Esophagus muscularis mucosa (tissue), 4 donors: ENCODE data around the gene FAM149A. TPM values are rescaled to one million over a fixed set of nuclear protein-coding genes. Genes with fewer than 3 reads are reported as not detected.
A peak's percentile ranks its signal among the peaks of the same experiment; 100 is the strongest.

Source experiments
- DNase-seq: peaks from one replicate; pipeline ENCODE4 v3.0.0-alpha.2; 2017; ENCODE audit errors: extremely low spot score
- H3K27ac ChIP-seq, 4 donors: fragments of 200-600 bp; sonication (generic); replicated peaks in 1 of 4; 1 replicate in 3 of 4; 2 replicates in 1 of 4; pipeline ENCODE4 v1.5.1; 2016 to 2019; ENCODE audit warnings: mild to moderate bottlenecking in 1 of 4
- H3K27me3 ChIP-seq, 4 donors: fragments of 200-600 bp; sonication (generic); one replicate each; pipeline versions ENCODE4 v1.5.1 to v1.6.0; 2016 to 2019
- H3K36me3 ChIP-seq, 4 donors: fragments of 200-600 bp; sonication (generic); one replicate each; pipeline ENCODE4 v1.5.1; 2016 to 2019
- H3K4me1 ChIP-seq, 4 donors: fragments of 200-600 bp; sonication (generic); one replicate each; pipeline ENCODE4 v1.5.1; 2016 to 2019
- H3K4me3 ChIP-seq, 4 donors: fragments of 200-600 bp; sonication (generic); 1 replicate in 2 of 4; 2 replicates in 2 of 4; pipeline ENCODE4 v1.5.1; 2016 to 2019; ENCODE audit warnings: mild to moderate bottlenecking in 4 of 4, moderate library complexity in 1 of 4
- H3K9me3 ChIP-seq, 4 donors: fragments of 200-600 bp; sonication (generic); 1 replicate in 3 of 4; 2 replicates in 1 of 4; pipeline ENCODE4 v1.5.1; 2016 to 2019
- EP300 ChIP-seq: sonication (generic); formaldehyde crosslinking; IDR thresholded peaks from one replicate; pipeline ENCODE4 v1.6.1; 2017; ENCODE audit warnings: antibody characterized with exemption
- POLR2A ChIP-seq: fragments of 450-650 bp; IDR thresholded peaks from one replicate; pipeline ENCODE4 v1.6.1; 2017; ENCODE audit warnings: antibody characterized with exemption, moderate library complexity, mild to moderate bottlenecking, low read depth
- POLR2AphosphoS5 ChIP-seq, 2 donors: sonication (generic); formaldehyde crosslinking; IDR thresholded peaks; one replicate each; pipeline ENCODE4 v1.6.1; 2017; ENCODE audit warnings: antibody characterized with exemption in 2 of 2
- WGBS: methylation state at CpG from one replicate; pipeline ENCODE4 v1.1.5; 2018; 5-methylcytosine and 5-hydroxymethylcytosine counted together
- intact Hi-C: fragments of 100-400 bp; cut with DNase I; formaldehyde crosslinking; loops from one replicate; pipeline ENCODE4 v1.15.1; 2023
- total RNA-seq, 4 donors: library from RNA; depleted of rRNA; stranded (reverse); fragments of >200 nt; gene quantifications; one replicate each; pipeline versions ENCODE4 v1.1.0 to v1.2.1, GENCODE V29; 2016
- TF ChIP-seq, protein P1 (sequence below), 3 experiments: fragments of 200-600 bp in 2 of 3; fragments of 450-650 bp in 1 of 3; sonication (generic) in 2 of 3; IDR thresholded peaks; one replicate each; pipeline ENCODE4 v1.5.1; 2017 to 2019; ENCODE audit warnings: antibody characterized with exemption in 3 of 3, mild to moderate bottlenecking in 2 of 3, moderate library complexity in 1 of 3

Gene FAM149A
- total RNA-seq, 4 donors from 2014 or later, result 19.5 to 38.8 (median 33.6) TPM

DNA sequence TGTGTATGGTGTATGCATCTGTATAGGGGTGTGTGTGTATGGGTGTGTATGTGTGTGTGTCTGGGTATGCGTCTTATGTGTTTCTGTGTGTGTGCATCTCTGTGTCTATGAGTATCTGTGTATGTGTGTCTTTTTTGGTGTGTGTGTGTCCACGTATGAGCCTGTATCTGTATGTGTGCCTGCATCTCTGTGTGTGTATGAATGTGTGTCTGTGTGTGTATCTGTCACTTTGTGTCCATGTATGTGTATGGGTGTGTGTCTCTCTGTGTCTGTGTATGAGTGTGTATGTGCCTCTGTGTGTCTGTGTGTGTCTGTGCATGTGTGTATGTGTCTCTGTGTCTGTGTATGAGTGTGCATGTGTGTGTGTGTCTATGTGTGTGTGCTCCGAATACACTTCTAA lies 24.3 kb downstream of the FAM149A start:
- H3K9me3 ChIP-seq, result no peaks in the 10 kb centered on the region
- 93% methylated on average over 3 of the region's 3 CpGs for WGBS
- no peaks in the 10 kb centered on the region for H3K27me3 ChIP-seq
- TF ChIP-seq POLR2A, result no peak
- TF ChIP-seq EP300, result no peak
- TF ChIP-seq, protein P1, sequence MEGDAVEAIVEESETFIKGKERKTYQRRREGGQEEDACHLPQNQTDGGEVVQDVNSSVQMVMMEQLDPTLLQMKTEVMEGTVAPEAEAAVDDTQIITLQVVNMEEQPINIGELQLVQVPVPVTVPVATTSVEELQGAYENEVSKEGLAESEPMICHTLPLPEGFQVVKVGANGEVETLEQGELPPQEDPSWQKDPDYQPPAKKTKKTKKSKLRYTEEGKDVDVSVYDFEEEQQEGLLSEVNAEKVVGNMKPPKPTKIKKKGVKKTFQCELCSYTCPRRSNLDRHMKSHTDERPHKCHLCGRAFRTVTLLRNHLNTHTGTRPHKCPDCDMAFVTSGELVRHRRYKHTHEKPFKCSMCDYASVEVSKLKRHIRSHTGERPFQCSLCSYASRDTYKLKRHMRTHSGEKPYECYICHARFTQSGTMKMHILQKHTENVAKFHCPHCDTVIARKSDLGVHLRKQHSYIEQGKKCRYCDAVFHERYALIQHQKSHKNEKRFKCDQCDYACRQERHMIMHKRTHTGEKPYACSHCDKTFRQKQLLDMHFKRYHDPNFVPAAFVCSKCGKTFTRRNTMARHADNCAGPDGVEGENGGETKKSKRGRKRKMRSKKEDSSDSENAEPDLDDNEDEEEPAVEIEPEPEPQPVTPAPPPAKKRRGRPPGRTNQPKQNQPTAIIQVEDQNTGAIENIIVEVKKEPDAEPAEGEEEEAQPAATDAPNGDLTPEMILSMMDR (IDR thresholded peaks at IDR 0.05), result no peak
- TF ChIP-seq POLR2AphosphoS5 (IDR thresholded peaks at IDR 0.05), result no peak
- intact Hi-C loops, result no loop called here
- H3K4me1 ChIP-seq, result peaks cover 0 to 9% (median 5%) of the 10 kb centered on the region in 4 donors
- peak; percentile 74 for DNase-seq
- H3K27ac ChIP-seq, result no peak overlapping the region
- no peaks in the 10 kb centered on the region for H3K36me3 ChIP-seq
- H3K4me3 ChIP-seq, result no peak overlapping the region

DNA sequence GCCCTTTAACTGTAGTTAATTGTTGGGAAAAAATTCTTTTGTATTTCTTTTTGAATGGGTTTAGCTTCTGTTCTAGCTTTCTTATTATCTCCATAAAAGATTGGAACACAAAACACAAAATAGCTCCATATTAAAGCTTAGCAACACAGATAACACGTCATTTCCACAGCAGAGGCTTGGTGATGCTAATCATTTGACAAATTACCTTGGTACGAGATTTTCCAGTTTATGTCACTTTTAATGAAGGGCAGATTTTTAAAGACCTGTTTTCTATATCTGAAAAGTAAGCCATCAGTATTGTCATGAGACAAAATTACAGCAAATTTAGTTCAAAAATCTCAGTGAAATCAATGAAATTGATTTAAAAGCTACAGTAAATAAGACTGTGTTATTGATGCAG lies 27.4 kb downstream of the FAM149A start:
- Histone ChIP-seq H3K27ac (no peak overlapping the region), H3K9me3 (no peaks in the 10 kb centered on the region), H3K36me3 (no peaks in the 10 kb centered on the region), H3K27me3 (no peaks in the 10 kb centered on the region), H3K4me3 (no peak overlapping the region), H3K4me1 (peaks cover 0 to 14% (median 5%) of the 10 kb centered on the region in 4 donors)
- 92% methylated on average over 2 of the region's 2 CpGs for whole genome bisulfite sequencing
- TF ChIP-seq POLR2A (no peak), POLR2AphosphoS5 (IDR thresholded peaks at IDR 0.05) (no peak), EP300 (no peak)
- TF ChIP-seq, protein P1 (IDR thresholded peaks at IDR 0.05), result no peak
- no peak for DNase-seq
- intact Hi-C loops, result loop anchor here (10.0 kb wide), 1 partner anchor 477 kb away; no protein-coding TSS in a partner anchor

DNA sequence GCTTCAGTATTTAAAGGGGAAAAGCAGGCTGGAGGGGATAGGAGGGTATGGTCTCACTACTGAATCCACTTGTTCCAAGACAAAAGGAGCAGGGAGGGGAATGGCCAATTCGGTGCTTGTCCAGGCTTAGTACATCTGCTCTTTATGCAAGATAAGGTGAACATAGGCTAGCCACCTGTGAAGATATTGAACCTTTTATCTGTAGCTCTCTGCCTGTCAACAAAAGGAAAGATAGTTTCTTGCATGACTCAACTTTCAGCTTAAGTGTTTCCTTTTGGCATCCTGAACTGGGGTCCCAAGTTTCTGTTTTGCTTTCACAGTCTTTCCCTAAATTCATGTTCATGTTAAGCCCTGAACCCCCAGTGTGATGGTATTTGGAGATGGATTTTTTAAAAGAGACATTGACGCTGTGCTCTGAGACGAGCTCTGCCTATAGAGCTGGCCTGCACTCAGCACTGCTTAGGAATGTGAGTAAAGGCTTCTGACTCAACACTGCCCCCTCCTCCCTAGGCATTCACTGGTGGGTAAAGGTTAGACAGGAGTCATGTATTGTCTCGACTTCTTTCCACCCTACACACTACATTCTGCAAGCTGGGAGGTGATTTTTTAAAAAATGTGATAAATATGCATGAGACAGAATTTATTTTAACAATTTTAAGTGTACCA lies 28.2 kb downstream of the FAM149A start:
- no peaks in the 10 kb centered on the region for H3K27me3 ChIP-seq
- DNase-seq, result peak; percentile 66
- TF ChIP-seq POLR2A, result no peak
- TF ChIP-seq, protein P1 (IDR thresholded peaks at IDR 0.05), result no peak
- no peak for TF ChIP-seq EP300
- TF ChIP-seq POLR2AphosphoS5 (IDR thresholded peaks at IDR 0.05), result no peak
- no peaks in the 10 kb centered on the region for H3K9me3 ChIP-seq
- WGBS, result 36% methylated on average over 4 of the region's 4 CpGs
- intact Hi-C loops, result loop anchor here (10.0 kb wide), 1 partner anchor 478 kb away; no protein-coding TSS in a partner anchor
- peaks cover 0 to 18% (median 5%) of the 10 kb centered on the region in 4 donors for H3K4me1 ChIP-seq
- H3K4me3 ChIP-seq, result no peak overlapping the region
- H3K36me3 ChIP-seq, result no peaks in the 10 kb centered on the region
- H3K27ac ChIP-seq, result no peak overlapping the region

DNA sequence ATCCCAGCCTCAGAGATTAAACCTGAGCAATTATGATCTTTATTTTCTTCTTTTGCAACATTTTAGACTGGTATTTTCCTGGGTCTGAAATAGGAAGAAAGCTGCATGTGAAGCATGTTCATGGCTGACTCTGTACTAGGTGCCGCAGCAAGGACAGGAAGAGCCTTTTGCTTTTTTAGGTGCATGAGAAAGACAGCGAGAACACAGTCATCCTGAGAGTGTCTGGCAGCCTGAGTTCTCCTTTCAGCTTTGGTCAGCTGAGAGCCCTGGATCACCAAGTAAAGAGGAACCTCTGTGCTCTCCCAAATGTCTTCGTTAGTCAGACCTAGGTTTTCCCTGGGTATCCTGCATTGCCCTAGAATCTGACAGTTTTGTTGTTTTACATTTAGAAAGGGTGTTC lies 29.8 kb downstream of the FAM149A start:
- Histone ChIP-seq H3K36me3 (no peaks in the 10 kb centered on the region), H3K27ac (no peak overlapping the region), H3K27me3 (no peaks in the 10 kb centered on the region), H3K4me3 (no peak overlapping the region), H3K4me1 (peaks cover 0 to 18% (median 5%) of the 10 kb centered on the region in 4 donors), H3K9me3 (no peaks in the 10 kb centered on the region)
- peak; percentile 47 for DNase-seq
- intact Hi-C loops, result loop anchor here (10.0 kb wide), 1 partner anchor 479 kb away; no protein-coding TSS in a partner anchor
- WGBS, result 71% methylated on average over 3 of the region's 3 CpGs
- TF ChIP-seq, protein P1 (IDR thresholded peaks at IDR 0.05), result no peak
- TF ChIP-seq POLR2AphosphoS5 (IDR thresholded peaks at IDR 0.05), result no peak
- TF ChIP-seq EP300, result no peak
- no peak for TF ChIP-seq POLR2A
